ENCODE measurements around the gene GVQW3.

DNA sequence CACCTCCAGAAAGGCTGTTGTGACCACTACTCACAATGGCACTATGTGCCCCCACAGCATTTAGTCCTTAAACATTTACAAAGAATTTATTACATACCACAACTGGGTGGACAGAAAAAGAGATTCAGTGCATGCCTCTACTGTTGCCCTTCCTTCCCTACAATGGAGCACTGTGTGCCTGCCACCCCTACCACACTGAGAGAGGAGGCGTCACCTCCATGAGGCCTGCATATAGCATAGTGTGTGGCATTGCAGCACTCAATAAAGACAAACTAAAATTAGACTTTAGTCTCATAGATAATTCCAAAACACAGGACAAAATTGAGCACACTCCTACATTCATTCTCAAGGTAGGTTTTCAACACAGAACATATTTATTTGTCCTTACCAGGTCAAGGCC lies 26.0 kb upstream of the GVQW3 start:
- TF ChIP-seq, protein P1, sequence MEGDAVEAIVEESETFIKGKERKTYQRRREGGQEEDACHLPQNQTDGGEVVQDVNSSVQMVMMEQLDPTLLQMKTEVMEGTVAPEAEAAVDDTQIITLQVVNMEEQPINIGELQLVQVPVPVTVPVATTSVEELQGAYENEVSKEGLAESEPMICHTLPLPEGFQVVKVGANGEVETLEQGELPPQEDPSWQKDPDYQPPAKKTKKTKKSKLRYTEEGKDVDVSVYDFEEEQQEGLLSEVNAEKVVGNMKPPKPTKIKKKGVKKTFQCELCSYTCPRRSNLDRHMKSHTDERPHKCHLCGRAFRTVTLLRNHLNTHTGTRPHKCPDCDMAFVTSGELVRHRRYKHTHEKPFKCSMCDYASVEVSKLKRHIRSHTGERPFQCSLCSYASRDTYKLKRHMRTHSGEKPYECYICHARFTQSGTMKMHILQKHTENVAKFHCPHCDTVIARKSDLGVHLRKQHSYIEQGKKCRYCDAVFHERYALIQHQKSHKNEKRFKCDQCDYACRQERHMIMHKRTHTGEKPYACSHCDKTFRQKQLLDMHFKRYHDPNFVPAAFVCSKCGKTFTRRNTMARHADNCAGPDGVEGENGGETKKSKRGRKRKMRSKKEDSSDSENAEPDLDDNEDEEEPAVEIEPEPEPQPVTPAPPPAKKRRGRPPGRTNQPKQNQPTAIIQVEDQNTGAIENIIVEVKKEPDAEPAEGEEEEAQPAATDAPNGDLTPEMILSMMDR (IDR thresholded peaks at IDR 0.05), result no peak
- TF ChIP-seq FOXJ3 (CRISPR knock-in tag; IDR thresholded peaks at IDR 0.05; ENCODE audit: borderline replicate concordance) (no peak), SMAD3 (CRISPR knock-in tag; IDR thresholded peaks at IDR 0.05; ENCODE audit: borderline replicate concordance) (no peak), ZBTB21 (CRISPR knock-in tag; IDR thresholded peaks at IDR 0.05; ENCODE audit: borderline replicate concordance) (no peak), JAZF1 (CRISPR knock-in tag; IDR thresholded peaks at IDR 0.05) (no peak), TCF7 (CRISPR knock-in tag; IDR thresholded peaks at IDR 0.05; ENCODE audit: low read depth) (no peak), TEAD4 (CRISPR knock-in tag; IDR thresholded peaks at IDR 0.05) (no peak), ETV6 (CRISPR knock-in tag; IDR thresholded peaks at IDR 0.05) (no peak), ZNF138 (CRISPR knock-in tag; conservative IDR thresholded peaks at IDR 0.05) (no peak), NR3C1 (CRISPR knock-in tag; conservative IDR thresholded peaks at IDR 0.05; ENCODE audit: low read depth) (no peak)
- TF ChIP-seq, protein P2, sequence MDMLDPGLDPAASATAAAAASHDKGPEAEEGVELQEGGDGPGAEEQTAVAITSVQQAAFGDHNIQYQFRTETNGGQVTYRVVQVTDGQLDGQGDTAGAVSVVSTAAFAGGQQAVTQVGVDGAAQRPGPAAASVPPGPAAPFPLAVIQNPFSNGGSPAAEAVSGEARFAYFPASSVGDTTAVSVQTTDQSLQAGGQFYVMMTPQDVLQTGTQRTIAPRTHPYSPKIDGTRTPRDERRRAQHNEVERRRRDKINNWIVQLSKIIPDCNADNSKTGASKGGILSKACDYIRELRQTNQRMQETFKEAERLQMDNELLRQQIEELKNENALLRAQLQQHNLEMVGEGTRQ (CRISPR knock-in tag; IDR thresholded peaks at IDR 0.05), result no peak
- TF ChIP-seq, protein P3, sequence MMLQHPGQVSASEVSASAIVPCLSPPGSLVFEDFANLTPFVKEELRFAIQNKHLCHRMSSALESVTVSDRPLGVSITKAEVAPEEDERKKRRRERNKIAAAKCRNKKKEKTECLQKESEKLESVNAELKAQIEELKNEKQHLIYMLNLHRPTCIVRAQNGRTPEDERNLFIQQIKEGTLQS (CRISPR knock-in tag; conservative IDR thresholded peaks at IDR 0.05), result no peak
- TF ChIP-seq, protein P4, sequence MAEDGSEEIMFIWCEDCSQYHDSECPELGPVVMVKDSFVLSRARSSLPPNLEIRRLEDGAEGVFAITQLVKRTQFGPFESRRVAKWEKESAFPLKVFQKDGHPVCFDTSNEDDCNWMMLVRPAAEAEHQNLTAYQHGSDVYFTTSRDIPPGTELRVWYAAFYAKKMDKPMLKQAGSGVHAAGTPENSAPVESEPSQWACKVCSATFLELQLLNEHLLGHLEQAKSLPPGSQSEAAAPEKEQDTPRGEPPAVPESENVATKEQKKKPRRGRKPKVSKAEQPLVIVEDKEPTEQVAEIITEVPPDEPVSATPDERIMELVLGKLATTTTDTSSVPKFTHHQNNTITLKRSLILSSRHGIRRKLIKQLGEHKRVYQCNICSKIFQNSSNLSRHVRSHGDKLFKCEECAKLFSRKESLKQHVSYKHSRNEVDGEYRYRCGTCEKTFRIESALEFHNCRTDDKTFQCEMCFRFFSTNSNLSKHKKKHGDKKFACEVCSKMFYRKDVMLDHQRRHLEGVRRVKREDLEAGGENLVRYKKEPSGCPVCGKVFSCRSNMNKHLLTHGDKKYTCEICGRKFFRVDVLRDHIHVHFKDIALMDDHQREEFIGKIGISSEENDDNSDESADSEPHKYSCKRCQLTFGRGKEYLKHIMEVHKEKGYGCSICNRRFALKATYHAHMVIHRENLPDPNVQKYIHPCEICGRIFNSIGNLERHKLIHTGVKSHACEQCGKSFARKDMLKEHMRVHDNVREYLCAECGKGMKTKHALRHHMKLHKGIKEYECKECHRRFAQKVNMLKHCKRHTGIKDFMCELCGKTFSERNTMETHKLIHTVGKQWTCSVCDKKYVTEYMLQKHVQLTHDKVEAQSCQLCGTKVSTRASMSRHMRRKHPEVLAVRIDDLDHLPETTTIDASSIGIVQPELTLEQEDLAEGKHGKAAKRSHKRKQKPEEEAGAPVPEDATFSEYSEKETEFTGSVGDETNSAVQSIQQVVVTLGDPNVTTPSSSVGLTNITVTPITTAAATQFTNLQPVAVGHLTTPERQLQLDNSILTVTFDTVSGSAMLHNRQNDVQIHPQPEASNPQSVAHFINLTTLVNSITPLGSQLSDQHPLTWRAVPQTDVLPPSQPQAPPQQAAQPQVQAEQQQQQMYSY (CRISPR knock-in tag; IDR thresholded peaks at IDR 0.05), result no peak
- TF ChIP-seq, protein P5, sequence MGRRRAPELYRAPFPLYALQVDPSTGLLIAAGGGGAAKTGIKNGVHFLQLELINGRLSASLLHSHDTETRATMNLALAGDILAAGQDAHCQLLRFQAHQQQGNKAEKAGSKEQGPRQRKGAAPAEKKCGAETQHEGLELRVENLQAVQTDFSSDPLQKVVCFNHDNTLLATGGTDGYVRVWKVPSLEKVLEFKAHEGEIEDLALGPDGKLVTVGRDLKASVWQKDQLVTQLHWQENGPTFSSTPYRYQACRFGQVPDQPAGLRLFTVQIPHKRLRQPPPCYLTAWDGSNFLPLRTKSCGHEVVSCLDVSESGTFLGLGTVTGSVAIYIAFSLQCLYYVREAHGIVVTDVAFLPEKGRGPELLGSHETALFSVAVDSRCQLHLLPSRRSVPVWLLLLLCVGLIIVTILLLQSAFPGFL (CRISPR knock-in tag; IDR thresholded peaks at IDR 0.05; ENCODE audit: borderline replicate concordance), result no peak

Measured in WTC11 (cell line).